Fibroblast of lung (primary cell): Measurements from ENCODE around the gene ARVCF. TPM values are rescaled to one million over a fixed set of nuclear protein-coding genes. Genes with fewer than 3 reads are reported as not detected.

Experiments
- DNase-seq, 2 donors: peaks; one replicate each; pipeline versions ENCODE4 v3.0.0 to v3.0.0-alpha.2; 2010; ENCODE audit warnings: low read depth in 2 of 2
- H2AFZ ChIP-seq: 2 replicates; pipeline ENCODE4 v1.5.1; 2012; ENCODE audit warnings: low read length, control low read depth, inconsistent platforms
- H3K27ac ChIP-seq: 2 replicates; pipeline ENCODE4 v1.5.1; 2011; ENCODE audit warnings: low read length, control low read depth; ENCODE audit not compliant: insufficient read depth
- H3K27me3 ChIP-seq: 2 replicates; pipeline ENCODE4 v1.5.1; 2011; ENCODE audit warnings: mild to moderate bottlenecking, low read length; ENCODE audit not compliant: control insufficient read depth, insufficient read depth
- H3K36me3 ChIP-seq: 2 replicates; pipeline ENCODE4 v1.5.1; 2011; ENCODE audit warnings: low read length; ENCODE audit not compliant: control insufficient read depth, insufficient read depth
- H3K4me1 ChIP-seq: 2 replicates; pipeline ENCODE4 v1.5.1; 2011; ENCODE audit warnings: low read length; ENCODE audit not compliant: control insufficient read depth, insufficient read depth; ENCODE audit errors: extremely low read depth
- H3K4me2 ChIP-seq: 2 replicates; pipeline ENCODE4 v1.5.1; 2011; ENCODE audit warnings: low read length, control low read depth; ENCODE audit not compliant: insufficient read depth; ENCODE audit errors: extremely low read depth
- H3K4me3 ChIP-seq, 4 experiments: fragments of 200-600 bp in 1 of 4; sonication (generic) in 1 of 4; replicated peaks in 1 of 4; 2 replicates each; pipeline ENCODE4 v1.5.1; 2011 to 2016; ENCODE audit warnings: low read length in 4 of 4, low read depth in 3 of 4, mild to moderate bottlenecking in 3 of 4, control low read depth in 2 of 4, inconsistent platforms in 1 of 4, mixed read lengths in 1 of 4; ENCODE audit not compliant: insufficient read depth in 1 of 4; ENCODE audit errors: control extremely low read depth in 1 of 4
- H3K79me2 ChIP-seq: 2 replicates; pipeline ENCODE4 v1.5.1; 2012; ENCODE audit warnings: mild to moderate bottlenecking, low read length, inconsistent platforms; ENCODE audit not compliant: control insufficient read depth, insufficient read depth
- H3K9ac ChIP-seq: 2 replicates; pipeline ENCODE4 v1.5.1; 2011; ENCODE audit warnings: mild to moderate bottlenecking, low read length, control low read depth; ENCODE audit not compliant: insufficient read depth
- H3K9me3 ChIP-seq: 2 replicates; pipeline ENCODE4 v1.5.1; 2012; ENCODE audit warnings: low read depth, low read length; ENCODE audit not compliant: control insufficient read depth, insufficient read depth
- H4K20me1 ChIP-seq: 2 replicates; pipeline ENCODE4 v1.5.1; 2011; ENCODE audit warnings: low read length; ENCODE audit not compliant: control insufficient read depth, insufficient read depth; ENCODE audit errors: extremely low read depth
- EZH2 ChIP-seq: IDR thresholded peaks from 2 replicates; pipeline ENCODE4 v1.5.1; 2012; ENCODE audit warnings: low read length, control low read depth, mild to moderate bottlenecking; ENCODE audit errors: missing control alignments
- polyA plus RNA-seq, 2 donors: library from polyadenylated mRNA; depleted of rRNA in 1 of 2; stranded (reverse) in 1 of 2; unstranded in 1 of 2; fragments of >200 nt; gene quantifications; 2 replicates each; pipeline ENCODE4 v1.2.1, GENCODE V29; 2011 to 2012; ENCODE audit warnings: missing spikeins in 1 of 2
- total RNA-seq: library from RNA; depleted of rRNA; stranded (reverse); fragments of >200 nt; gene quantifications from 2 replicates; pipeline ENCODE4 v1.2.1, GENCODE V29; 2014
- TF ChIP-seq, protein P1 (sequence below), 2 donors: IDR thresholded peaks in 1 of 2; conservative IDR thresholded peaks in 1 of 2; 1 replicate in 1 of 2; 2 replicates in 1 of 2; pipeline ENCODE4 v1.5.1; 2011 to 2012; ENCODE audit warnings: low read length in 2 of 2, control low read depth in 1 of 2, inconsistent platforms in 1 of 2, low read depth in 1 of 2, mild to moderate bottlenecking in 1 of 2

The ARVCF gene
- total and polyA plus RNA-seq, 2 donors (not counting 1 experiment from before 2014, with no cell fraction given), result 2.0 to 15.7 TPM

DNA sequence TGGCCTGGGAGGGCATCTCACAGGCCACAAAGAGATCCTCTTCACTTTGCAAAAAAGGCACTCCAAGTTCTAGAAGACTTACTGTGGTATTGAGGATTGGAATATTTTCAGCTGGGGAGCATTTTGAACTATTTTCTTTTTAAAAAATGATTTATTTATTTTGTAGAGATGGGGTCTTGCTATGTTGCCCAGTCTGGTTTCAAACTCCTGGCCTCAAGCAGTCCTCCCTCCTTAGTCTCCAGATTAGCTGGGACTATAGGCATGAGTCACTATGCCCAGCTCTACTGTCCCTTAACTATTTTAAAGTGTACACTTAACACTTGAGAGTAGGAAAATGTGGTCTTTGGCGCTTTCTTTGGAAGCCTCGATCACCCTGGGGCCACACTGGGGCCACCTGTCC is 38.5 kb upstream of the ARVCF start:
- TF ChIP-seq EZH2, result no peak
- TF ChIP-seq, protein P1, sequence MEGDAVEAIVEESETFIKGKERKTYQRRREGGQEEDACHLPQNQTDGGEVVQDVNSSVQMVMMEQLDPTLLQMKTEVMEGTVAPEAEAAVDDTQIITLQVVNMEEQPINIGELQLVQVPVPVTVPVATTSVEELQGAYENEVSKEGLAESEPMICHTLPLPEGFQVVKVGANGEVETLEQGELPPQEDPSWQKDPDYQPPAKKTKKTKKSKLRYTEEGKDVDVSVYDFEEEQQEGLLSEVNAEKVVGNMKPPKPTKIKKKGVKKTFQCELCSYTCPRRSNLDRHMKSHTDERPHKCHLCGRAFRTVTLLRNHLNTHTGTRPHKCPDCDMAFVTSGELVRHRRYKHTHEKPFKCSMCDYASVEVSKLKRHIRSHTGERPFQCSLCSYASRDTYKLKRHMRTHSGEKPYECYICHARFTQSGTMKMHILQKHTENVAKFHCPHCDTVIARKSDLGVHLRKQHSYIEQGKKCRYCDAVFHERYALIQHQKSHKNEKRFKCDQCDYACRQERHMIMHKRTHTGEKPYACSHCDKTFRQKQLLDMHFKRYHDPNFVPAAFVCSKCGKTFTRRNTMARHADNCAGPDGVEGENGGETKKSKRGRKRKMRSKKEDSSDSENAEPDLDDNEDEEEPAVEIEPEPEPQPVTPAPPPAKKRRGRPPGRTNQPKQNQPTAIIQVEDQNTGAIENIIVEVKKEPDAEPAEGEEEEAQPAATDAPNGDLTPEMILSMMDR (conservative IDR thresholded peaks at IDR 0.05 in 1 of 2, IDR thresholded peaks at IDR 0.05 in 1 of 2; ENCODE audit: low read depth in 1 of 2, low read length in 2 of 2), result no peak
- no peaks in the 10 kb centered on the region for H3K9me3 ChIP-seq
- DNase-seq, result no peak
- no peaks in the 10 kb centered on the region for H3K79me2 ChIP-seq
- no peaks in the 10 kb centered on the region for H3K27me3 ChIP-seq
- no peak overlapping the region for H3K27ac ChIP-seq
- H3K4me3 ChIP-seq, result no peak overlapping the region
- H3K9ac ChIP-seq, result no peak overlapping the region
- H3K4me1 ChIP-seq, result no peaks in the 10 kb centered on the region
- no peaks in the 10 kb centered on the region for H4K20me1 ChIP-seq
- H3K4me2 ChIP-seq, result no peak overlapping the region
- no peak overlapping the region for H2AFZ ChIP-seq
- H3K36me3 ChIP-seq, result peaks cover 6% of the 10 kb centered on the region

DNA sequence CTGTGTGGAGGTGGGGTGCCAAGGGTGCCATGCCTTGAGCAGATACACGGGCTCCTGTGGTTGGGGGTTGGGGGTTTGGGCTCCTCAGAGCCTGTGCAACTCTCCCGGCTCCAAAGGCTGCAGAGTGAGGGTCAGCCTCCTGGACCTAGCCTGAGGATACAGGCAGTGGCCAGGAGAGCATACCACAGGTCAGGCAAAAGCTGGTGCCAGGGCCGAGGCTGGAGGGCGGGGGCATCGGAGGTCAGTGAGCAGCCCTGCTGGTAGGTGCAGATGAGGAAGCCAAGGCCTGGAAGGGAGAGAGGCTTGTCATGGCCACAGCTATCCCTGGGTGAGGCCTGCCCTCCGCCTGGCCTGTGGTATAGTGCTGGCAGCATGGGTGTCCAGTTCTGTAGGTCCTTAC is 37.9 kb upstream of the ARVCF start:
- H3K27me3 ChIP-seq, result no peaks in the 10 kb centered on the region
- H3K9ac ChIP-seq, result no peak overlapping the region
- TF ChIP-seq, protein P1 (conservative IDR thresholded peaks at IDR 0.05 in 1 of 2, IDR thresholded peaks at IDR 0.05 in 1 of 2; ENCODE audit: low read depth in 1 of 2, low read length in 2 of 2), result no peak
- TF ChIP-seq EZH2, result no peak
- no peak for DNase-seq
- no peak overlapping the region for H2AFZ ChIP-seq
- H3K9me3 ChIP-seq, result no peaks in the 10 kb centered on the region
- H3K4me3 ChIP-seq, result no peak overlapping the region
- no peak overlapping the region for H3K27ac ChIP-seq
- no peaks in the 10 kb centered on the region for H3K4me1 ChIP-seq
- H3K79me2 ChIP-seq, result no peaks in the 10 kb centered on the region
- peaks cover 6% of the 10 kb centered on the region for H3K36me3 ChIP-seq
- H4K20me1 ChIP-seq, result no peaks in the 10 kb centered on the region
- no peak overlapping the region for H3K4me2 ChIP-seq

DNA sequence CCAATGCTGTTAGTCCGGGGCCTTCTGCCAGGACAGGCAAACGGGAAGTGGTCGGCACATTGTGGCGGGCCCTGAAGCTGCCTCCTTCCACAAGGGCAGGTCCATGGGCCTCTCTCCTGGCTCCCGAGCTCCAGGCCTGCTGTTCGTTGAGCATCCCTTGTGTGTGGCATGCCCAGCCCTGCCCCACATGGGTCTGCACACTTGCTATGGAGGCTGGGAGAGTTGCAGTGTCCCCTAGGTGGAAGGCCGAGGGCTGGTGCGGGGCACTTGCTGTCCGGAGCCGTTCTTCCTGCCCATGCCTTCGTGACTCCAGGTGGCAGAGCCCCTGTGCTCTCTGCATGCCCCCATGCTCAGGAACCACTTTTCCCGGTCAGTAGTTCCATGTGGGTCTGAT is 37.4 kb upstream of the ARVCF start:
- Histone ChIP-seq H3K9me3 (no peaks in the 10 kb centered on the region), H3K4me2 (no peak overlapping the region), H3K27me3 (no peaks in the 10 kb centered on the region), H3K36me3 (peaks cover 6% of the 10 kb centered on the region), H3K79me2 (no peaks in the 10 kb centered on the region), H3K4me3 (no peak overlapping the region), H2AFZ (no peak overlapping the region), H4K20me1 (no peaks in the 10 kb centered on the region), H3K9ac (no peak overlapping the region), H3K27ac (no peak overlapping the region), H3K4me1 (no peaks in the 10 kb centered on the region)
- no peak for TF ChIP-seq EZH2
- TF ChIP-seq, protein P1 (conservative IDR thresholded peaks at IDR 0.05 in 1 of 2, IDR thresholded peaks at IDR 0.05 in 1 of 2; ENCODE audit: low read depth in 1 of 2, low read length in 2 of 2), result no peak
- no peak for DNase-seq
